NCI-H460 (cell line): ENCODE results near the gene WFDC1. TPM values are rescaled to one million over a fixed set of nuclear protein-coding genes. Genes with fewer than 3 reads are reported as not detected.

Experiments used
- DNase-seq: peaks from one replicate; pipeline ENCODE4 v3.0.0-alpha.2; 2016; ENCODE audit warnings: low read depth; ENCODE audit errors: extremely low read depth
- total RNA-seq: library from RNA; depleted of rRNA; stranded (reverse); fragments of >200 nt; shearing (Covaris generic); gene quantifications from 2 replicates; pipeline ENCODE4 v1.2.3, GENCODE V29; 2014

WFDC1 gene
- total RNA-seq, 1 experiment from 2014 or later: not detected

DNA sequence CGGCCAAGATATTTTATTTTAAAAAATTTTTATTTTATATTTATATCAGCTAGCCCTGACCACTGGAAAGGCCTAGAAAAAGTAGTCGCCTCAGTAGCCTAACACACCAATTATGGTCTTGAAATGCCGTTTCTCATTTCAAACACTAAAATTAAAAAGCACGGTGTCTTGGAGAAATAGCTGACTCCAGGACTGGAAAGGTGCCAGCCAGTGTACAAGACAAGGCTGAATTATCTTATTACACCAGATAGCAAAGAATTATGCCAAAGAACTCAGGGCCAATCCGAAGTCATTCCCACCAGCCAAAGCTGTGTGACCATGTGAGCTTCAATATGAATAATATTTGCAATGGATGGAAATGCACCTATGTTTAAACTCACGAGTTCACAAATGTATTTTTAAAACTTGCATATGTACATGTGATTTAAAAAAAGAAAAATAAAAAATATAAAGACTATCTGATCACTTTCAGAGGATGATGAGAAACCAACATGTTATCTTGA is 53.8 kb downstream of the WFDC1 start:
- no peak for DNase-seq

- no peak for DNase-seq
Measured at GRCh38 chr16:84349862-84350684, 55.4 kb downstream of the WFDC1 start.

DNA sequence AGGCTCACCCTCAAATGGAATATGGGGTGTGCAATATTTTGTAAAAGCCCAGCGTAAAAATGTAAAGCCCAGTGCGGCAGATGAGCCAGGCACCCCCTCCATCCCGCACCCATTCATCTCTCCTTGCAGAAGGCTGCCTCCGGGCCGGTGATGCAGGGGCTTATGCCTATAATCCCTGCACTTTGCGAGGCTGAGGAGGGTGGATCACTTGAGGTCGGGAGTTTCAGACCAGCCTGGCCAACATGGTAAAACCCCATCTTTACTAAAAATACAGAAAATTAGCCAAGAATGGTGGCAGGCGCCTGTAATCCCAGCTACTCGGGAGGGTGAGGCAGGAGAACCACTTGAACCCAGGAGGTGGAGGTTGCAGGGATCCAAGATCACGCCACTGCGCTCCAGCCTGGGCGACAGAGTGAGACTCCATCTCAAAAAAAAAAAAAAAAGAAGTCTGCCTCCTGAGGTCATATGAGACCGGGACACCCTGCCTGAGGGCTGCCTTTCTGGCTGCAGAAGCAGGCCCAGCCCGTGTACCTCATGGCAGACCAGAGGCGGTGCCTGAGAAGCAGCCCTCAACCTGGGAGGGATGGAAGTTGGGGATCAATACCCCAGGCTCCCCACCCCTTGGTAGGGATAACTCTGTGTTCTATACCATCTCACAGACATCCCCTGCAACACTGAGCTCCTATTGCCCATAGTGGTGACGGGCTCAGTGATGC is 56.2 kb downstream of the WFDC1 start:
- DNase-seq: no peak

DNA sequence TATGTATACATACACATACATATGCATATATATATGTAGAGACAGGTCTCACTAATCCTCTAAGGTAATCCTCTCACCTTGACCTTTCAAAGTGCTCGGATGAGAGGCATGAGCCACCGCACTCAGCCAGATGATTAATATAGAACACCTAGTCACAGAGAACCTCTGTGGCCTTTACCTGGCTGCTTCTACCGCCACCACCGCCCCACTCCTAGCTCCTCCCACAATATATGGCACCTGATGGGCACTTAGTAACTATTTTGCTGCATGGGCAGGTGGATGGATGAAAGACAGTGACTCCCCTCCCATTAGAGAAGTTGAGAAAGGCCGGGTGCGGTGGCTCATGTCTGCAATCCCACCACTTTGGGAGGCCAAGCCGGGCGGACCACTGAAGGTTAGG is 57.0 kb downstream of the WFDC1 start:
- no peak for DNase-seq

GRCh38 chr16:84354306-84354705 is 59.6 kb downstream of the WFDC1 start:
- DNase-seq: no peak

GRCh38 chr16:84355149-84355548 is 60.5 kb downstream of the WFDC1 start:
- no peak for DNase-seq

- DNase-seq: no peak
Measured at GRCh38 chr16:84356176-84356575, 61.5 kb downstream of the WFDC1 start.

DNA sequence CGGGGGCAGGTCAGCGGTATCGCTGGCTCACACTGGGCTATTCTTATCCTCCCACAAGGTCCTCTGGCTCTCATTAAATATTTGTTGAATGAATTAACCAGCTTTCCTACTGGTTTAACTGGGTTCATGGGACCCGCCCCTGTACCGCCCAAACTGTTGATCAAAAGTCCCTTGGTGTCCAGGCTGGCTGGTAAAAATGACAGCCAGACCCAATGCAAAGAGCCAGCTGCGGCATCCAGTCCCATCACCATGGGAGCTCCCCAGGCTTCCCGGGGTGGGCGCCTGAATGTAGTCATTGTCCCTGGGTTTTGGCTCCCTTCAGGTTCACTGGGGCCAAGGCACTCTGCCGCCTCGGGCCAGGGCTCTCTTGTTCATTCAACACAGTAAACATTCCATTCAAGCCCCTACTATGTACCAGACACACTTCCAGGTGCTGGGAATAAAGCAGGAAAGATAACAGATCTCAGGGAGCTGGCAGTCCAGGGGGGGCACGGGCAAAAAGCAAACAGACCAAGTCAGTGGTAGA is 62.0 kb downstream of the WFDC1 start:
- DNase-seq: no peak

DNA sequence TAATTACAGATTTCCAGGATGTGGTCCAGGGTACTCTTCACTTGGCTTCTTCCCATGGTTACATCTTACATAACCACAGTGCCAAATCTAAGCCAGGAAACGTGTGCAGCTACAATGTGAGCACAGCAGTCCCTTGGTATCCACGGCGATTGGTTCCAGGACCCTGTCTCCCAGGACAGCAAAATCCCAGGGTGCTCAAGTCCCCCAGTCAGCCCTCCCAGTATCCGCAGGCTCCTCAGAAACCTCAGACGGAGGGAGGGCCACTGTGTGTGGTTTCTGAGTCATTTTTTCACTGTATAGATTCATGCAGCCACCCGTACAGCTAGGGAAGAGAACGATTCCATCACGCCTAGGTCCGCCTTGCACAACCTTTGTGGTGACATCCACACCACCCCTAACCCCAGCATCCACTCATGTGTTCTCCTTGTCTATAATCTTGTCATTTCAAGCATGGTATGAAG is 62.5 kb downstream of the WFDC1 start:
- no peak for DNase-seq

DNA sequence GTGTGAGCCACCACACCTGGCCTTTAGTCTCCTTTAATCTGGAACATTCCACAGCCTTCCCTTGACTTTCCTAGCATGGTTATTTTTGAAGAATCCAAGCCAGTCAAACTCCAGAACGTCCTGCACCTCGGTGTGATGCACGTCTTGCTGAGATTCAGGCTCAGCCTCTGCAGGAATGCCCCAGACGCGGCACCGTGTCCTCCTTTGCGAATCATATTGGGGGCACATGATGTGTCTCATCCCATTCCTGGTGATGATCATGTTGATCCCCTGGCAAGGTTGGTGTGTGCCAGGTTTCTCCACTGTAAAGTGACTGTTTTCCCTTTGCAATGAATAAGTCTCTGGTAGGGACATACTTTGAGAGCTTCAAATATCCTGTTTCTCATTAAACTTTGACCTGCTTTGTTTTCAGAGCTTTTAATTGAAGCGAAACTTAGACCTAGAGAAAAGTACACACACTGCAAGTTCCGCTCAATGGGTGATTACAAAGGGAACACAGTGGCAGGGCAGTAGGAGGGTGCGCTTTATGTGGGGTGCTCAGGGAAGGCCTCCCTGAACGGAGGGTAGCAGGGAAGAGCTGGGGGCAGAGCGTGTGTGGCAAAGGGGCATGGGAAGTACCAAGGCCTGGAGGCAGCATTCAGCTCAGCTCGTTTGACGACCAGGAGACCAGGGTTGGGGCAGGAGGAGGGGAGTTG is 64.1 kb downstream of the WFDC1 start:
- no peak for DNase-seq

DNA sequence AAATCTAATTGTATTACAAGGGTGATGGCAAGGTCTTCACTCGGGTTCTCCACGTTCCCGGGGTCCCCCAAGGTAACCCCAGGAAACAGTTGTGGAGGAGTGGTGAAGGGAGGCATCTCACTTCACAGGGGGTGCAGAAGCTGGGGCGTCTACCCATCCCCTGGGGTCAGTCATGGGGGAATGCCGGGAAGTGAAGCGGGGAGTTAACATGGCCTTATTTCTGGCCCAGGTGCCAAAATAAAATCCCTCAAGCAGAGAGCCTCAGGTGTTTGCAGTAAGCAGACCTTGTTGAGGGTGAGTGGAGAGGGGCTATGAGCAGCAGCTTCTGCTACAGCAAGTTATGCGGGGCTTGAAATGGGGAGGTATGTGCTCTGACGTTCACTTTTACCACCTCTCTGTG is 64.6 kb downstream of the WFDC1 start:
- DNase-seq: no peak

- no peak for DNase-seq
Measured at GRCh38 chr16:84360170-84360569, 65.5 kb downstream of the WFDC1 start.

GRCh38 chr16:84360748-84361147 is 66.1 kb downstream of the WFDC1 start:
- no peak for DNase-seq

DNA sequence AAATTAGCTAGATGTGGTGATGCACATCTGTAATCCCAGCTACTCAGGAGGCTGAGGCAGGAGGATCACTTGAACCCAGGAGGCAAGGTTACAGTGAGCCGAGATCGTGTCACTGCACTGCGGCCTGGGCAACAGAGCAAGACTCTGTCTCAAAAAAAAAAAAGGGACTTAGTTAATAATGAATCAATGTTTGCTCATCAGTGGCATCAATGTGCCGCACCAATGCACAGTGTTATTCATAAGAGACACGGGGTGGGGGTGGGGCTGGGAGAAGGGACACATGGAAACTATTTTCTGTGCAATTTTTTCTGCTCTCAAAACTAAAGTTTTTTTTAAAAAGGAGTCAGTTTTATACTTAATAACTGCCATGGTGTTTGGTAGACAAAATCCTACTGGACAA is 66.9 kb downstream of the WFDC1 start:
- DNase-seq: no peak

DNA sequence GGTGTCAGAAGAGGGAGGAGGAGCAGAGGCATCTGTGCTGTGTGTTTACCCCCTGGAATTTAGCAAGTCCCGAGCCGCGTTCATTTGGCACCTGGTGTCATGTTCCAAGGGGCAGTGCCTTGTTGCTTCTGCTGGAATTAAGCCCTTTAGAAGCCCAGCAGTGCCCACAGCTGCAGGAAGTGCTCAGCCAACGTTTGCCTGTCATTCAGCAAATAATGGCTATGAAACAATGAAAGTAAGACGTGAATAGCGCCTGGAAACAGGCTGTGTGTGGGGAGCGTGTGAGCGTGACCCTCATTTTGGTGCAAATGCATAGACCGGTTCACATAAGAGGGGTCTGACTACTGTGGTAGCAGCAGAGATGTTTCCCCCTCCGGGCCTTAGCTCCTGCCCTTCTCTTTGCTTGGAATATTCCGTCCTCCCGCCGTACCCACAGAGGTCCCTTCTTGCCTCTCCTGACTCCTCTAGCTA is 67.8 kb downstream of the WFDC1 start:
- DNase-seq: no peak

DNA sequence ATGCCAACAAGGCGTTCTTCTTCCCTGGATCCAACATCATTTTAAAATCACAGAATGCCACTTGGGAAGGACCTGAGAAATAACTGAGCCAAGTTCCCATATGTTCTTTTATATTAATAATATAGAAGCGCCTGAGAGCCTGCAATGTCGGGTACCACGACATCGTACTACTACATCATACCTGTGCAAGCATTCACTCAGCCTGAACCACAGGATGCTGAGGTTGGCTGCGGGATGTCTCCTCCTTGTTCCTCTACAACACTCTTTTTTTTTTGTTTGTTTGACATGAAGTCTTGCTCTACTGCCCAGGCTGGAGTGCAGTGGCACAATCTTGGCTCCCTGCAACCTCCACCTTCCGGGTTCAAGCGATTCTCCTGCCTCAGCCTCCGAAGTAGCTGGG is 71.5 kb downstream of the WFDC1 start:
- DNase-seq: no peak

- DNase-seq: no peak
Measured at GRCh38 chr16:84367297-84367680, 72.6 kb downstream of the WFDC1 start.

- DNase-seq: no peak
Measured at GRCh38 chr16:84367750-84368307, 73.2 kb downstream of the WFDC1 start.

DNA sequence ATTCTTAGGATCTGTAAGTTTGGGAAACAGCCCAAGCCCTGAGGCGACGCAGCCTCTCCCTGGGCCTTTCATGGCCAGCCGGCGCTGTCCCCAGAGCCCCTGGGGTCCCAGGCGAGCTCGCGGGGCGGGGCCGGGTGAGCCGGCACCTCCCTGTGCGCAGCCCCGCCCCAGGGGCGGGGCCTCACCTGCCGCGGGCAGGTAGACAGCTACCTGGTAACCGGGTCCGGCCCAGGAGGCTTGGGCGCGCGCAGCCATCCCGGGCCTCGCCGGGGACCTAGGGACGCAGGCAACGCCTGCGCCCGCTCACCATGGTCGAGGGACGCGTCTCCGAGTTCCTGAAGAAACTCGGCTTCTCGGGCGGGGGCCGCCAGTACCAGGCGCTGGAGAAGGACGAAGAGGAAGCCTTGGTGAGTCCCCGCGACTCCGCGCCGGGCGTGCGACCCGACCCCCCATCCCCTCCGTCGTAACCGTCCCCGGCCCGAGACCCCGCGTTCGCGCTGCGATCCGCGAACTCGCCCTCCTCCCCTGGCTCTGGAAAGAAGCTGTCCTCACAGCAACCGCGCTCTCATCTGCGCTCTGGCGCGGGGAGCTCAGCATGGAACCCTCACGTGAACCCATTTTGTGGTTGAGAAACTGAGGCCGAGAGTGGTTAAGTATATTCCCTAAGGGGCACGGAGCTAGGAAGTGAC is 73.8 kb downstream of the WFDC1 start, which contains the start of gene ATP2C2:
Gene ATP2C2, plus strand, starts transcription at position 231 of the 689 bp plus-strand sequence. Its CDS starts 78 bp downstream, at position 309.
- DNase-seq: no peak

DNA sequence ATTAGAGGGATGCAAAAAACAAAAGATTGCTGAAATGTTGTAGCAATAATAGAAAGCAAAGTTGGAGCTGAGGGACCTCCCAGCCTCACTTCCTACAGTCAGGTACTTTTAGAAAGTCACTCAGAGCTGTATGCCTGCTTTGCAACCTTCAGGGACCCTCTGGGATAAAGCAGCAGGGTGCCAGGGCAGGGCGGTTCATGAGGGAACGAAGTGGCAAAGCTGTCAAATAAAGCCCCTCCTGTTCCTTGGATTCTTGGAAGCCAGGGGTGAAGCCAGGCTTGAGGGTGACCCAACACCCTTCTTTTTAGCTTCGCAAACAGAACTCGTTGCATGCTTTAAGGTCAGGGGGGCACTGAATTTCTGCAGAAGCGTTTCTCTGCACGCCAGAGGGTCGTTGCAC is 74.4 kb downstream of the WFDC1 start:
- no peak for DNase-seq
